ENCODE measurements around the gene FPR3.

DNA sequence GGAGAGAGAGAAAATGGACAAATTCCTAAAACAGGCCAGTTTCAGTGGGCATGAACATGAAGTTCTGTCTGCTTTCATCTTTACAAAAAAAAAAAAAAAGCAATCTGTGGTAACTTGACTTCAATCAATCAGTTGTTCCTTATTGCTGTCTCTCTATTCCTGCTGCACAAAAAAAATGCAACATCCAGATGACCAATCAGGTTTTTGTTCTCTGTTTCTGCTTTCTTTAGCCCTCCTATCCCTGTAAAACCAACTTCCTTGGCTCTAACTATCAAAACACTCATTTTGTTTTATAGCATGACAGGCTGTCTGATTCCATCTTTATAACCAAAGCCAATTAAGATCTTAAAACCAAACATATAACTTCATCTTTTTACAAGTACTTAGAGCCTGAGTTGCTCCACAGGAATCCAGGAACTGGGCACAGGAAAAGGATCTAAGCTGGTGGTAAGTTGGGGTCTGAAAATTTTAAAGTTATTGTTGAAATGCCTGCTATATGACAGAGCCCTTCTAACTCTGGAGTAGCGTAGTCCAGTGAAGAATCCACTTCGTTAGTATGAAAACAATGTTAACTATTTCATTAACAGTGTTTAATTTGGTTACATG, at the start of gene FPR3:
- TF ChIP-seq TAF1 (IDR thresholded peaks at IDR 0.05; ENCODE audit: borderline replicate concordance, low read depth, low read length) (no peak), POLR2AphosphoS5 (IDR thresholded peaks at IDR 0.05; ENCODE audit: low read depth, low read length) (no peak), FOSL2 (IDR thresholded peaks at IDR 0.05; ENCODE audit: borderline replicate concordance, low read depth) (no peak), FOXM1 (IDR thresholded peaks at IDR 0.05; ENCODE audit: low read depth) (no peak), JUND (IDR thresholded peaks at IDR 0.05) (no peak), SMC3 (IDR thresholded peaks at IDR 0.05; ENCODE audit: low read depth, low read length) (no peak), YY1 (IDR thresholded peaks at IDR 0.05; ENCODE audit: low read depth) (no peak), ELF1 (IDR thresholded peaks at IDR 0.05) (no peak)
- TF ChIP-seq, protein P1, sequence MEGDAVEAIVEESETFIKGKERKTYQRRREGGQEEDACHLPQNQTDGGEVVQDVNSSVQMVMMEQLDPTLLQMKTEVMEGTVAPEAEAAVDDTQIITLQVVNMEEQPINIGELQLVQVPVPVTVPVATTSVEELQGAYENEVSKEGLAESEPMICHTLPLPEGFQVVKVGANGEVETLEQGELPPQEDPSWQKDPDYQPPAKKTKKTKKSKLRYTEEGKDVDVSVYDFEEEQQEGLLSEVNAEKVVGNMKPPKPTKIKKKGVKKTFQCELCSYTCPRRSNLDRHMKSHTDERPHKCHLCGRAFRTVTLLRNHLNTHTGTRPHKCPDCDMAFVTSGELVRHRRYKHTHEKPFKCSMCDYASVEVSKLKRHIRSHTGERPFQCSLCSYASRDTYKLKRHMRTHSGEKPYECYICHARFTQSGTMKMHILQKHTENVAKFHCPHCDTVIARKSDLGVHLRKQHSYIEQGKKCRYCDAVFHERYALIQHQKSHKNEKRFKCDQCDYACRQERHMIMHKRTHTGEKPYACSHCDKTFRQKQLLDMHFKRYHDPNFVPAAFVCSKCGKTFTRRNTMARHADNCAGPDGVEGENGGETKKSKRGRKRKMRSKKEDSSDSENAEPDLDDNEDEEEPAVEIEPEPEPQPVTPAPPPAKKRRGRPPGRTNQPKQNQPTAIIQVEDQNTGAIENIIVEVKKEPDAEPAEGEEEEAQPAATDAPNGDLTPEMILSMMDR (IDR thresholded peaks at IDR 0.05) = no peak
- TF ChIP-seq, protein P2, sequence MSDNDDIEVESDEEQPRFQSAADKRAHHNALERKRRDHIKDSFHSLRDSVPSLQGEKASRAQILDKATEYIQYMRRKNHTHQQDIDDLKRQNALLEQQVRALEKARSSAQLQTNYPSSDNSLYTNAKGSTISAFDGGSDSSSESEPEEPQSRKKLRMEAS (IDR thresholded peaks at IDR 0.05; ENCODE audit: low read depth) = no peak

Data from SK-N-SH (cell line).